ENCODE results near the gene ZNF185.

Gene ZNF185

DNA sequence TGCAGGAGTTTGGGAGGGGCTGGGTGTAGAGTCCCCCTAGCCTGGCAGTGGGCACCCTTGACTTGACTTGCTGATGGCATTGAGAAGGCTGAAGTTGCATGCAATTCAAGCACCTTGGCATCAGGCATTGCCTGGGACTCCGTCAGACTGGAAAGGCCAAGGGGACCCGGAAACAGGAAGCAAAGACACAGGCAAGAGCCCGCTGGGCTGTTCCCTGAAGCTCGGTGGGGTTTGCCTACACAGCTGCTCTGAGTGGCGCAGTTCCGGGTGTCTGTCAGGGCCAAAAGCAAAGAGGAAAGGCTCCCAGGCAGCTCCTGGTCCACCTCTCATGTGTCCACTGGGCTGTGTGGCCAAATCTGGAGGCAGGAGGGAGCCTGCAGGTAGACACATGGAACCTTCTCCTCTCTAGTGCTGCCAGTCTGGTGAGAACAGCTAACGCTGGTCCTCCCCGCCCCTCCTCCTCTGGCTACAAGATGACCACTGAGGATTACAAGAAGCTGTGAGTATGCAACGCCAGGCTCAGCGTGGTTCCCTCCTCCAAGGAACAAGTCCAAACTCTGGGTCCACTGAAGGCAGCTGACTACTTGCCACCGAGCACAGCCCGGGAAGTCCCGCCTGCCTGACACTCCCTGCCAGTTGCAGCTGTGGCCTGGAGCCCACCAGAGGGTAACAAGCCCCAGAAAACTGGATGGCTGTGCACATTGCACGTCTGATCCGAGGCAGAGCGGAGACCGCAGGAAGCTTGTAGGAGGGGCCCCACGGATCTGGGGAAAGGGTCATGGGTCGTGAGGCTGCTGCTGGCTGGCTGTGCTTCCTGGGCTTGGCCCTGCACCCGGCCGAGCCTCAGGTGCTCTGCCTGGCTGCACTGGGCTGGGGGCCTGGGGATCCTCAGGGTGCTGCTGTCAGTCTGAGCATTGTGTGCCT, 20.1 kb downstream of the ZNF185 start:
- DNase-seq: peak; percentile 47 to 55 (median 51)

DNA sequence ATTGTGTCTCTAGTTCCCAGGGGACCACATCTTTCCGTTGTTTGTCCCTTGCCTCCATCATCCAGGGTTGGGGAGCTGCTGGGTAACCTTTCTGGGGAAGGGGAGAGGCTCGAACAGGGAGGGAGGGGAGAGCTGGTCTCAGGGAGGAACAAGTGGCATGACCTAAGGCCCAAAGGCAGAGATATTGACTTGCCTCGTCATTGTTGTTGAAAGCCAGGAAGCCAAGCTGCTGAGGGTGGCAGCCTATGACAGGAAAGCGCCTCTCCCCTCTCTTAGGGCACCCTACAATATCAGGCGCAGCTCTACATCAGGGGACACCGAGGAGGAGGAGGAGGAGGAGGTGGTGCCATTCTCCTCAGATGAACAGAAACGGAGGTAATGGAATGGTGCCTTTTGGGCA, 20.8 kb downstream of the ZNF185 start:
- no peak for DNase-seq

DNA sequence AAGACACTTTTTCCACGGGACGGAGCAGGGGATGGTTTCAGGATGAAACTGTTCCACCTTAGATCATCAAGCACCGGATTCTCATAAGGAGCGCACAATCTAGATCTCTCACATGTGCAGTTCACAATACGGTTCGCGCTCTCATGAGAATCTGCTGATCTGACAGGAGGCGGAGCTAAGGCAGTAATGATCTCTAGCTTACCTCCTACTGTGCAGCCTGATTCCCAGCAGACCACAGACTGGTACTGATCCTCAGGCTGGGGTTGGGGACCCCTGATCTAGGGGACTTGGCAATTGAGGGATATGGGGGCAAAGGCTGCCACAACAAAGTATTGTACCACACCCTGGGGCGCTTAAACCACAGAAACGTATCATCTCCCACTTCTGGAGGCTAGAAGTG, 25.7 kb downstream of the ZNF185 start:
- DNase-seq: no peak

DNA sequence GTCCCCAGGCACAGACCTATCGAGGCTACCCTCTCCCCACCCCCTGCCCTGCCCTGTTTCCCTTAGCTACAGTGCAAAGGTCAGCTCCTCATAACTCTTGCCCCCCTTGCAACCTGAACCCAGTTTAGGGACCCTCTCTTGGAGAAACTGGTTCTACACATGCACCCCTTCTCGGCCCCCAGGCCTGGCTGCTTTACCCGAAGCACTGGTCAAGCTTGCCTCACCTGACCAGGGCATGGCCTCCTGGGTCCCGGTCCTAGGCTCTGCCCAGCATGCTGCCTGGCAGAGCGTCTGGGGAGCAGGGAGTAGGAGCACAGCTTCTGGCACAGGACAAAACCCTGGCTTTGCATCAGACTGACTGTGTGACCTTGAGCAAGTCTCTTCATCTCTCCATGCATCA, 28.0 kb downstream of the ZNF185 start:
- DNase-seq: no peak

DNA sequence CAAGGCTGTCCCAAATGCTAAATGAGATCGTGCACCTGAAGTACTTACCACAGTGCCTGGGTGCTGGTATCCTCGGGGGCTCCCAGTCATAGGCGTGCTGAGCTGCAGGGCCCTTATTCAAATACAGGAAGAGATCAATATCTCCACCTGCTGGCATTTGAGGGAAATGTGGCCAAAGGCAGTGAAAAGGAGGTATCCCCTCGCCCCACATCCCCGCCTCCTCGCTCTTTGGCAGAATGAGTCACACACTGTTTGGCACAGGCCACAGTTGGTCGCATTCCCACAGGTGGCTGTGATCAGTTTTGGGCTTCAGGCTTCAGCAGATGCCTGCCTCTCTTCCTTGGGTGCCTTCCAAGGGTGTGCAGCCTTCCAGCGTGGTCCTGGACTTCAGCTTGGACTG, 28.4 kb downstream of the ZNF185 start:
- peak; percentile 66 to 72 (median 72) for DNase-seq

DNA sequence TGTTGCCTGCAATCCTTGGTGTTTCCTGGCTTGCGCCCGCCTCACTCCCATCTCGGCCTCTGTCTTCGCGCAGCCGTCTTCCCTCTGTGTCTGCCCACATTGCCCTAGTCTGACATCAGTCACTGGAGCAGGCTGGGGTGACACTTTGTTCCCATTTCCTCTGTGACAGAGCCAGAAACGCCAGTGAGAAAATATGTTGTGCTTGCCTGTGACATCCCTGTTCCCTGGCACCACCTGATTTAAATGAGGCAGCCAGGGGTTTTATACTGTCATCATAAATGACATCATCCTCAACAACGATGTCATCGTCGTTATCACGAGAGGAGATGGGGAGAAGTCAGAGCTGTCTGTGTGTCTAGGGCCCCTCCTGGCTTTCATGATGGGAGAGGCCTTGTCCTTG, 29.1 kb downstream of the ZNF185 start:
- DNase-seq: peak; percentile 16 to 52 (median 28)

DNA sequence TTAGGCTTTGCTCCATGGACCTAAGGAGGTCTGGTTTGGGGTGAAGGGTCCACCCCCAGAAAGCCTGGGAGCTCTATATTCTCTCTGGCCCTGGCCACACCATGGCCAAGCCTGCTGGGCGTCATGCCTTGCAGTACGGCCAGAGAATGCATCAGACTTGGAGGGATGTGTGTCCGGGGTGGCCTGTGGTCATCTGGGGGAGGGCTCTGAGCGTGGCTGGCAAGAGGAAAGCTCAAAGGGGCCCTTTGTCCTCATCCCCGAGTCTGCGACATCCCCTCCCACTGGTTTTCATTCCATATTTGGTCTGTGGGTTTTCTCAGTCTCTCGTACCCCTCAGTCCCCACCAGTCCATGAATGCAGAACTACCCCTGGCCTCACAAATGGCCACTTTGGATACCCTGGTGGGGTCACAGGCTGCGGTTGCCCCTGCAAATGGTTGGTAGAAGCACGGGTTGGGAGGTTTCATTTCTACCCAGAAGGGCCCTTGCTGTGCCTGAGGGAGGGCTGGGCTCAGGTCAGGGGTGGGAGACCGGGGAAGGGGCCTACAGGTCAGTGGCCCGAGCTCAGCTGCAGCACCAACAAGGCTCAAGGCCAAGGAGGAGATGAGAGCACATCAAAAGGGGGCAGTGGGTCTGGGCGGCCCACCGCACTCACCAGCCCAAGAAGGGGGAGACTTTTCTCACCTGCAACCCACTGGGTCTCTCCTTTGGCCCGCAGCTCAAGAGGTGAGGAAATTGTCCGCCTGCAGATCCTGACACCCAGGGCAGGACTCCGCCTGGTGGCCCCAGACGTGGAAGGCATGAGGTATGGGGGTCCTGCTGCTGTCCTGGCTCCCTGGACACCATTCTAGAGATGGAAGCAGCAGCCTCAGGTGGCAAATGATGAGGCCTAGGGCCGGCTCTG, 30.2 kb downstream of the ZNF185 start:
- DNase-seq: no peak

DNA sequence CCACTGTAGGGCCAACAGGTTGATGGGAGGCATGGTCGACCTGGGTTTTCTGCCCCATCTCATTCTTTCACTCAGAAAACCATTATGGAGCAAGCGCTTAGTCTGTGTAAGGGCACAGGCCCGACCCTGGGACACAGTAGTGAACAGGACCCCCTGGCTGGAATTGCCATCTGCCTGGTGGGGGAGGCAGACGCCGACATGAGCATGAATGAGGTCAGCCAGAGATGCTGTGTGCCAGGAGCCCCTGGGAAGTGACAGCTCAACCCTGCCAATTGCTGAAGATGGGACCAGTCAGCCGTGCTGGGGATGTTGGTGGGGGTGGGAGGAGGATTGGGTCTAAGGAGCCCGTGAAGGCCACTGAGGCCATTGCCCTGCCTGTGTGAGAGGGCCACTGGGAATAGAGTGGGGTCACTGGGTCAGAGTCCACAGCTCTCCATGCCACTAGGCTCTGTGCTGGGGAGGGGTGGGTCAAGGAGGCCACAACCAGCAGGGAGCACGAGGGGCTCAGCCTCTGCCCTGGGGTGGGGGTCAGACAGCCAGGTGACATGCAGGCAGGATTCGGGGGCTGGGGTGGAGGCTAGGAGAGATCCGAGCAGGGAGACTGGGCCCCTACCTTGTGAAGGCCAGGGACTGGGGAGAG, 31.0 kb downstream of the ZNF185 start:
- DNase-seq: no peak

DNA sequence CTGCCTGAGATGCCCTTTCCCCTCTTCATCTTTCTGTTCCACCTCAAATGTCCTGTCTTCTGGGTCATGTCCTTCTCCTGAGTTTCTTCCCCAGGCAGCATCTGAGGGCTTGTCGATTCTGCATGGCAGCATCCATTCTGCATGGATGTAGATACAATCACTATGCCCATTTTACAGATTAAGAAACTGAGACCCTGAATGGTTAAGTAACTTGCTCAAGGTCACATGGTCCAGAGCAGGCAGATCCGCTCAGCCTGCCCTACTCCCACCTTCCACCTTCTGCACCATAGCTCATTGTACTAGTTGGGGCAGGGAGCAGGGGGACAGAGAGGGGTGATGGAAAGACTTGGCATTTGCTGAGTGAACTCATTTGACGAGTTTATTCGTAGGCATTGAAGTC, 32.0 kb downstream of the ZNF185 start:
- DNase-seq: no peak

DNA sequence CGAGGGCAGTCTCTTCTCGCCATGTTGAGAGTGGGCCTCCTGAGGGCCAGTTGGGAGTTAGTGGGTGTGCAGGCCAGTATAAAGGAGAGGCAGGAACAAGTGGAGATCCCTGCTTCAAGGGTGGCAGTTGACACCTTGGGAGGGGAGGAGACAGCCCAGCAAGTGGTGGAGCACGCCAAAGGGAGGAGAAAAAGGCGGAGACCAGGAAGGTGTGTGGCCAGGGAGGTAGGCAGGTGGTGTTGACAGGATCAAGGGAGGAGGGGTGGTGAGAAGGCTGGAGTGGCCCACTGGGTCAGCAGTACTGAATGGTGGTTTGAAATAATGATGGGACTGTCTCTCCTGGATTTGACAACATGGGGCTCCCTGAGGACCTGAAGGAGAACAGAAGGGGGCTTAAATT, 32.6 kb downstream of the ZNF185 start:
- DNase-seq: no peak

DNA sequence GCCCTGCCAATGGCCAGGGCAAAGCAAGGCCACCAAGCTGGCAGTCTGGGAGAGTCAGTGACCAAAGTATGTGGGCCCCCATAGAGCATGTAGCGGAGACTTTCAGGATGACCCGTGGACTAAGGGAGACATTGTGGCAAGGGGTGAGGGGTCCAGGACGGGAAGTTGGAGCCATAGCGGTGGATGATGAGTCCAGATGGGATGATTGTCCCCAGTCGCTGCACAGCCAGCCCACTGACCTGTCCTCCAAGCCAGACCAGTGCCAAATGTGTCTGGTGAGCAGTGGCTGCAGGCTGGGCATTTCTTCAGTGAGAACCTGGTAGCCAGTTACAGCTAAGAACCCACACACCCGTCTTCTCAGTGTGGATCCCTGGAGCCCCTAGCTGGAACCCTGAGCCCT, 34.3 kb downstream of the ZNF185 start:
- no peak for DNase-seq

DNA sequence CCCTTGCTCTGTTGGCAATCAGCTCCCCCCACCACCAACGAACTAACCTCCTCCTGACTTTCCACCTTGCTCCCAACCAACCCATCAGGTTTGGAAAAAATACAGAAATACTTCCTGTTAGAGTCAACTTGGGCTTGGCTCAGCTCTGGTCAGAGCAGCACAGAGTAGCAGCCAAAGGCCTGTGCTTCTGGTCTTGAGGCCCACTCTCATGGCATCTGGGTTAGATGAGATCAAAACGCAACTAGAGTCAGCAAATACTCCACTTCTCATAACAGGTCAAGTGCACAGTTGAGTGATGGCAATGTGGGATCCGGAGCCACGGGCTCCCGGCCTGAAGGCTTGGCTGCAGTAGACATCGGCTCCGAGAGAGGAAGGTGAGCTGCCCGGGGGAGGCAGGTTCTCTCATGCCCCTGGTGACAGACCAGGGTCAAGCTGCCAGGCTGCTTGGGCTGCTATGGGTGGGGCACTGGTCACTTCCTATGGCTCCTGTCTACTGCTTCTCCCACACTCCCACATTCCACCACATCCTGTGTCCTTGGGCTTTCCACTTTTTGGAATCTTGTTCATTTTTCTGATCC, 34.8 kb downstream of the ZNF185 start:
- DNase-seq: no peak

DNA sequence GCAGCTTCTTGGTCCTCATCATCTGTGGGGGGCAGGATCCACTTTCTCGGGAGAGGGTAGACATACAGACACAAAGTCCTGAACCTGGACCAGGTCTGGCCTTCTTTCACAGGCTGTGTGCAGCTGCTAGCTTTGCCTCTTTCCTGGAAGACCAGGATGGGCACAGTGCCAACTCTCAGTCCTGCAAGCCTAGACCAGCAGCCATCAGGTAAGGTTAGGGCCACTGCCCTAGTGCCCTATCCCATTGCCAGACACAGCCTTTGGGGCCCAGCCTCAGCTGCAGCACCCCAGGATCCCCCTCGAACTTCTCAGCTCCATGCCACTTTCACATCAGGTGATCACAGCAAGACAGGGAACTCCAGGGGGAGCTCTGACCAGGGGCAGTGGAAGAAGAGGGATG, 38.4 kb downstream of the ZNF185 start:
- no peak for DNase-seq

DNA sequence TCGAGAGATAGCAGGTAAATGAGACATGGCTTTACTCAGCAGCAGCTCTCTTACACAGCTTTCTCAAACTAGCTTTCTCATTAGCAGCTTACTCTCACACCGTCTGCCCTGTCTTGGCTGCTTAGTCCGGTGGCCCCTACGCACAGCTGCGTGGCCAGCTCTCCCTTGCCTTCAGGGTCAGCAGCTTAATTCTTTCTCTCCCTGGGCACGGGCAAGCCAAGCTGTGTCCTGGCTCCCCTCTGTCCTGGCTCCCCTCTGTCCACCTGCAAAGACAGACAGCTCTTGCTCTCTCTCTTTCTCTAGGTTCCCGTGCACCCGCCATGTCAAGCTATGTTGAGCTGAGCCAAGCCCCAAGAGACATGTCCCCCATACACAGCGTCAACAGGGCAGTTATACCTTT, 39.4 kb downstream of the ZNF185 start:
- no peak for DNase-seq

DNA sequence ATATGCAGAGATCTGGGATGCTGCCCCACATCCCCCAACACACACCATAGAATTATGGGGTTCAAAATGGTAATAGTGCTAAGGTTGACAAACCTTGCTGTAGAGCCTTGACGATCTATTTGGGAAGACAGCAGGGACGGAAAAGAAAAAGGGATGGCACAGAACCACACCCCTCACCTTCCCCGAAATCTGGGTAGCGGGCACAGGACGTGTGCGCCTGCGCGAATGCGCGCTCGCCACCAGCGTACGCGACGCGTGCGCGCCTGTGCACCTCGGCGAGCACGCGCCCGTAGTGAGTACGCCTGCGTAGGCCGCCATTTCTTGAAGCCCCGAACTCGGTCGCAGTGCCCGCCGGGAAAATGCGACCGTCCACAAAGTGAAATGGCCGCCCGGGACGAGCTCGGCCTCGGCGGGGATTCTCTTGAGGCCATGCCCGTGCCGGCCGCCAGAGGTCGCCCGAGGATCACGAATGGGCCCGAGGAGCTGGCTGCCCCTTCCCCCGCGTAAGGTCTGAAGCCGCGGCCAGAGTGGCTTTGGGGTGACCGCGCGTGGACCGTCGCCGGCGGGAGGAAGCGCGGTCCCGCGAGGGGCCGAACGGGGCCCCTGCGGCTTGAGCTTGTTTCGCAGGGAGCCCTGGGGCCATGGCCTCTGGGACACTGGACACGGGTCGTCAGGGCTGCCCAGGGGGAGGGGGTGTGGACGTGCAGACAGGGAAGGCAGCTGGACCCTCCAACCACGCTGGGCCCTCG, 43.6 kb downstream of the ZNF185 start:
- DNase-seq: peak; percentile 93 to 96 (median 95)

DNA sequence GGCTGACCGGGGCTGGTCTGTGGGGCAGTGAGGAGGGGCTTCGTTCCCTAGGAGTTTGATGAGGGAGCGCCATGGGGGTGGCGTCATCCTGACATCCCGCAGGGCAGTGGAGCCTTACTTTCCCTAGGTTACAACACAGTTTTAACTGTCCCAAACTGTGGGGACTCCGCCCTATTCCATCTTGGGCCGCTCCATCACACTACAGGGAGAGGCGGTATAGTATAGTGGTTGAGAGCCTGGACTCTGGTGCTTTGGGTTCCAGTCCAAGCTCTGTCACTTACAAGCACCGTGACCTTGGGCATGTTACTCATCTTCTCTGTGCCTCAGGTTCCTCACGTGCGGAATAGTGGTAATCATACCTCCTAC, 44.2 kb downstream of the ZNF185 start:
- no peak for DNase-seq

DNA sequence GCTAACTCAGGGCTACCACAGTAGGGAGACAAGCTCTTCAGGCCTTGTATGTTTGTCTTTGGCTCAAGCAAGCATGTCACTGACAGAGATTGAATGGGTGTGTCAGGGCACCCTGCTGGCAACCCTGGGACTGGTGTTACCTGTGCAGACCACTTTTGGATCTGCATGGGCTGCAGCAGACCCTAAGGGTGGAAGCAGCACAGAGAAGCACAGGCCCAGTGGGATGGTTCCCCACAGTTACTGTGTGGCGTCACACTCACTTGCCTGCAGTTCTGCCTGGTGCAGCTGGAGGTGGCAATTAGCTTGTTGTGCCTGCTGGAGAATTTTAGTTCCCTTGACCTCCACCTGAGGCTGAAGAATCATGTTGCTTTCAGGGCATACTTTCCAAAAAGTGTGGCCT, 46.0 kb downstream of the ZNF185 start:
- no peak for DNase-seq

DNA sequence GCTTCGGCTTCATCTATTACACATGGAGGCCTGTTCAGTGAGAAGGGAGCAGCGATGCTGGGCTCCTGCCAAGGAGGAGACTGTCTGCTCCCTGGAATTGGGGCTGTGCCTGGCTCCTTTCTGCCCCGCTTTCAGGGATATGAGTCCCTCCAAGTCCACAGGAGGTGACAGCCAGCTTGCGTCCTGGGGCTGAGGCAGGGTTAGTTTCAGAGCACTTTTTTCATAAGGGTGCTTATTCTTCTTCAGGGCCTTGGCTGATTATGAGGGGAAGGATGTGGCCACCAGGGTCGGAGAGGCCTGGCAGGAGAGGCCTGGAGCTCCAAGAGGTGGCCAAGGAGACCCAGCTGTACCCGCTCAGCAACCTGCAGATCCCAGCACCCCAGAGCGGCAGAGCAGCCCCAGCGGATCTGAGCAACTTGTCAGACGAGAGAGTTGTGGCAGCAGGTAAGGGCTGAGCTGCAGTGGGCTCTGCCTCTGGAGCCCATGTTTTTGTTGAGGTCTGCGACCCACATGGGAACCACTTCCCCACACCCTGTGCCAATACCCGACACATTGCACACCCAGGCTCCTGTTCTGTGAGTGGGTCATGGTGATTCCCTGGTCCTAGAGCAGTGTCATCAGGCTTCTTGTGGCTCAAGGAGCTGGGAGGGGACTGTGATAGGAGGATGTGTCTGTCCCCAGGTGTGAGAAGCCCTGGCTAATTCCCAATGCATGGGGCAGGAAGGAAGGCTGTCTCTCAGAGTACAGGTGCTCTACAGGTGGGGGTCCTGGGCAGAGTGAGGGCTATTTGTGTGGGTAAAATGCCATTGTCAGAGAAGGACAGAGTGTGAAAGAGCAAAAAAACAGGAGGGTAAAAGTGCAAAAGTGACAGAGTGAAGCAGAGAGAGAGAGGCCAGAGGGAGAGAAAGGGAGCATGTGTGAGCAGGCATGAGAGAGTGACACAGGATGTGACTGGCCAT, 47.4 kb downstream of the ZNF185 start:
- no peak for DNase-seq

DNA sequence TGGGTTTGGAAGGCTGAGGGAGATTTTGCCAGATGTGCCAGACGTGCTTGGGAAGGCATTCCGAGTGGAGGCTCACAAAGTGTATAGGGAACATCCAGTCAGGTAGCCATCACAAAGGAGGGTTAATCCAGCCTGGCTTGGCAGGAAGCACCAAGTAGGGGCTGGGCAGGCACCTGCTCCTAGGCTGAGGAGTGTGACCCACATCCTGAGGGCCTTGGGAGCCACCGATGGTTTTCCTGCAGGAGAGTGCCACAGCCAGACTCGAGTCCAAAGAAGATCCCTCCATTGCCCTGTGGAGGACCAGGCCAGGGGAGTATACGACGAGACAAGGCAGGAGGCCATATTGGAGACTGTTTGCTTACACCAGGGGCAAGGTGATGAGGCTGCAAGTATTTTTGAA, 48.8 kb downstream of the ZNF185 start:
- no peak for DNase-seq
